GM10248 (cell line): Measurements from ENCODE around the gene ALX4.

ENCODE experiments used
- CTCF ChIA-PET: fragments of 300-600 bp; sonication (Branson Sonifier 250); formaldehyde crosslinking; extraction: SDS; loops from one replicate; lab custom pipeline; 2021; ENCODE audit warnings: antibody characterized with exemption; lab: Yijun Ruan, JAX
- POLR2A ChIA-PET: fragments of 350-650 bp; sonication (Branson Sonifier 250); formaldehyde crosslinking; extraction: SDS; loops from one replicate; lab custom pipeline; 2020; ENCODE audit warnings: antibody characterized with exemption; lab: Yijun Ruan, JAX
- DNase-seq: peaks from one replicate; pipeline ENCODE4 v3.0.0; 2012; ENCODE audit errors: extremely low spot score
- TF ChIP-seq, protein P1 (sequence below): IDR thresholded peaks from 2 replicates; pipeline ENCODE4 v1.5.1; 2012; ENCODE audit warnings: mild to moderate bottlenecking, low read depth; ENCODE audit errors: extremely low read depth, missing control alignments, control extremely low read depth

ALX4 gene

DNA sequence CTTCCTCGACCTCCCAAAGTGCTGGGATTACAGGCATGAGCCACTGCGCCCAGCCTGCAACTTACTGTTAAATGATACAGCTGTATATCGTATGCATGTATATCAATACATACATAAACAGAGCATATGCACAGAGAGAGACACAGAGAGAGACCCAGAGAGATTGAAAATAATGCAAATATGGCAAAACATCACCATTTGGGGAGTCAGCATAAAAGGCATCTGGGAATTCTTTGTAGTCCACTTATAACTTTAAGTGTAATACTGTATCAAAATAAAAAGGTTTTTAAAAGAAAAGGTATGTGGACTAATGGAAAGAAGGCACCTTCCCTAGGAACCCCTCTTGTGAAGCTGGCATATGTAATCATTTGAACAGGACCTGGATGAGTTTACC lies 21.8 kb downstream of the ALX4 start:
- CTCF ChIA-PET, result interaction anchor here (1.4 to 7.7 kb wide), 3 partner anchors 12 to 250 kb away, joined by 3 to 95 read pairs (median 10); no protein-coding TSS in a partner anchor
- TF ChIP-seq, protein P1, sequence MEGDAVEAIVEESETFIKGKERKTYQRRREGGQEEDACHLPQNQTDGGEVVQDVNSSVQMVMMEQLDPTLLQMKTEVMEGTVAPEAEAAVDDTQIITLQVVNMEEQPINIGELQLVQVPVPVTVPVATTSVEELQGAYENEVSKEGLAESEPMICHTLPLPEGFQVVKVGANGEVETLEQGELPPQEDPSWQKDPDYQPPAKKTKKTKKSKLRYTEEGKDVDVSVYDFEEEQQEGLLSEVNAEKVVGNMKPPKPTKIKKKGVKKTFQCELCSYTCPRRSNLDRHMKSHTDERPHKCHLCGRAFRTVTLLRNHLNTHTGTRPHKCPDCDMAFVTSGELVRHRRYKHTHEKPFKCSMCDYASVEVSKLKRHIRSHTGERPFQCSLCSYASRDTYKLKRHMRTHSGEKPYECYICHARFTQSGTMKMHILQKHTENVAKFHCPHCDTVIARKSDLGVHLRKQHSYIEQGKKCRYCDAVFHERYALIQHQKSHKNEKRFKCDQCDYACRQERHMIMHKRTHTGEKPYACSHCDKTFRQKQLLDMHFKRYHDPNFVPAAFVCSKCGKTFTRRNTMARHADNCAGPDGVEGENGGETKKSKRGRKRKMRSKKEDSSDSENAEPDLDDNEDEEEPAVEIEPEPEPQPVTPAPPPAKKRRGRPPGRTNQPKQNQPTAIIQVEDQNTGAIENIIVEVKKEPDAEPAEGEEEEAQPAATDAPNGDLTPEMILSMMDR, result no peak
- POLR2A ChIA-PET, result no interaction called here
- no peak for DNase-seq

DNA sequence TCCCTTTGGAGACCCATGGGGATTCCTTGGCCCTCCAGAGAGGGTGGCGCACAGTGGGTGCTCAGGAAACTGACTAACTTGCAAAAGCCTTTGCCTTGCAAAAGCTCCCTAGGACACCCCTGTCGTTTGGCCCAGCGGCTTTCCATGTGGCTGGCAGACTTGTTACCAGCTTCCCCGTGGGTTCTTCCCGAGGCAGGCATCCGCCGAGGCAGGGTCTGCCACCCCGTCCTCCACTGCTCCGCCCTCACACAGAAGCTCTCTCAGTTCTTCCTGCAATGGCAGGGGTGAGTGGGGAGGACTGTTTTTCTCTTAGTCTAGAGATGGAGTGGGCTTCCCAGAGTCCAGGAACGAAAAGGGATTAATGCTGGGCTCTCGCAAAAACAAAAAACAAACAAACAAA lies 23.0 kb downstream of the ALX4 start:
- POLR2A ChIA-PET, result no interaction called here
- CTCF ChIA-PET, result interaction anchor here (1.0 to 7.7 kb wide), 11 partner anchors 9 to 625 kb away, joined by 3 to 95 read pairs (median 6); no protein-coding TSS in a partner anchor
- no peak for DNase-seq
- TF ChIP-seq, protein P1, result no peak

DNA sequence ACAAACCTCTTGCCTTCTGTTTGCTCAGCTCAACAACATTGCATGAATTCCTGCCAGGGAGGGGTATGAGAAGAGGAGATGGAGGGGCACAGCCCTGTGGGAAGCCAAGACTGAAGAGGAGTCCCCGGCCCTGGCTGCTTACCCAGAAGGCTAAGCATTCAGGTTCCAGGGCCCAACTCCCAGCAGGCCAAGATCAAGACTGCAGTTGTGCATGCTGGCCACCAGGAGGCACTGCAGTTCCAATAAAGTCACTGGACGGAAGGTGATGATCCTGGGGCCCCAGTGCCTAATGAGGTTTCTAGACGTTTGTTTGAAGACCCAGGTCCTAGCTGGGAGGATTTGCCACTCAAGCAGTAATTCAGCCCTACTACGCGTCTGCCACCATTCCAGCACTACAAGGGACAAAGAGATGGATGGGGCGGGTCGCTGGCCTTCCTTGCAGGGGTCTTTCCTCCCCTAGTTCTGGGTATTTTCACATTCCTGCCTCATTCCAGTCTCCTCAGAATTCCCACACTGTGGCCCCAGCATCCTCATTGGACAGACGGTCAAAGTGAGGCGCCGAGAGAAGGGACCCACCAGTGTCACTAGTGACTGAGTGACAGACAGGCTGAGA lies 23.6 kb downstream of the ALX4 start:
- POLR2A ChIA-PET, result no interaction called here
- CTCF ChIA-PET, result interaction anchor here (0.8 to 7.7 kb wide), 30 partner anchors 8 to 625 kb away, joined by 3 to 95 read pairs (median 4); no protein-coding TSS in a partner anchor
- peak; percentile 86 for DNase-seq
- TF ChIP-seq, protein P1, result peak; percentile 99

- TF ChIP-seq, protein P1, result no peak
- ChIA-PET POLR2A (no interaction called here), CTCF (interaction anchor here (0.8 to 7.7 kb wide), 28 partner anchors 8 to 625 kb away, joined by 3 to 95 read pairs (median 4); no protein-coding TSS in a partner anchor)
- DNase-seq, result no peak
Measured at GRCh38 chr11:44285756-44286155, 24.2 kb downstream of the ALX4 start.

DNA sequence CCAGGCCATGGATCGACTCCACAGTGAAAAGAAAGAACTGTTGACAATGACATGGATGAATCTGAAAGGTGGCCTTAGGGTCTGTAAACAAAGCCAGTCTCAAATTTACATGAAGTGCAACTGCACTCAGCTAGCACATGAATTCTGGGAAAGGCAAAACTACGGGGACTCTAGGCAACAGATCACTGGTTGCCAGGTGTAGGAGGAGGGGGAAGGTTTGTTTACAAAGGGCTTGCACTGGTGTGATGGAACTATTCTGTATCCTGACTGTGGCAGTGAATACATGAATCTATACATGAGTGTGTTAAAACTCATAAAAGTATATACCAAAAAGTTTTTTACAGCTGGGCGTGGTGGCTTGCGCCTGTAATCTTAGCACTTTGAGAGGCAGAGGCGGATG lies 27.3 kb downstream of the ALX4 start:
- POLR2A ChIA-PET, result no interaction called here
- DNase-seq, result no peak
- TF ChIP-seq, protein P1, result no peak
- CTCF ChIA-PET, result interaction anchor here (1.0 kb wide), 1 partner anchor 8 kb away, joined by 3 read pairs; no protein-coding TSS in a partner anchor

GRCh38 chr11:44281151-44281550 lies 28.8 kb downstream of the ALX4 start:
- CTCF ChIA-PET, result no interaction called here
- POLR2A ChIA-PET, result no interaction called here
- TF ChIP-seq, protein P1, result no peak
- DNase-seq, result no peak
